HepG2 (cell line): ENCODE measurements around the gene MTHFD2. TPM values are rescaled to one million over a fixed set of nuclear protein-coding genes. Genes with fewer than 3 reads are reported as not detected.

Experiments used
- ARNT ChIP-seq: fragments of 450-650 bp; IDR thresholded peaks from 2 replicates; pipeline ENCODE4 v1.6.1; 2017
- CHD2 ChIP-seq: IDR thresholded peaks from 2 replicates; pipeline ENCODE4 v1.6.1; 2011; ENCODE audit warnings: low read depth, low read length, improper control_type of control experiment
- ELF3 ChIP-seq: IDR thresholded peaks from 2 replicates; pipeline ENCODE4 v1.6.1; 2016; ENCODE audit warnings: missing genetic modification reagents, missing compliant biosample characterization
- ISL2 ChIP-seq: sonication (generic); formaldehyde crosslinking; IDR thresholded peaks from 2 replicates; pipeline ENCODE4 v1.5.0; 2020; ENCODE audit warnings: missing genetic modification reagents
- MED13 ChIP-seq: sonication (generic); formaldehyde crosslinking; IDR thresholded peaks from 2 replicates; pipeline ENCODE4 v1.5.0; 2020; ENCODE audit warnings: missing genetic modification reagents
- POGZ ChIP-seq: sonication (generic); formaldehyde crosslinking; IDR thresholded peaks from 2 replicates; pipeline ENCODE4 v1.4.0; 2020; ENCODE audit warnings: mild to moderate bottlenecking, missing genetic modification reagents
- ZNF646 ChIP-seq: sonication (generic); formaldehyde crosslinking; IDR thresholded peaks from 2 replicates; pipeline ENCODE4 v1.9.0; 2021; ENCODE audit warnings: mild to moderate bottlenecking, missing genetic modification reagents
- ZNF781 ChIP-seq: sonication (generic); formaldehyde crosslinking; IDR thresholded peaks from 2 replicates; pipeline ENCODE4 v1.5.1; 2020; ENCODE audit warnings: borderline replicate concordance, mild to moderate bottlenecking, missing genetic modification reagents; ENCODE audit errors: not compliant biosample characterization
- ZSCAN20 ChIP-seq: sonication (generic); formaldehyde crosslinking; IDR thresholded peaks from 2 replicates; pipeline ENCODE4 v1.4.0; 2020; ENCODE audit warnings: missing genetic modification reagents, mild to moderate bottlenecking, borderline replicate concordance
- ZSCAN30 ChIP-seq: sonication (generic); formaldehyde crosslinking; IDR thresholded peaks from 2 replicates; pipeline ENCODE4 v1.5.0; 2020; ENCODE audit warnings: mild to moderate bottlenecking, missing genetic modification reagents
- polyA plus RNA-seq, 8 experiments: library from polyadenylated mRNA; depleted of rRNA in 3 of 8; stranded (reverse) in 7 of 8; unstranded in 1 of 8; fragments of >200 nt; fragmentation: Illumina TruSeq in 4 of 8; extraction: Trizol in 4 of 8; gene quantifications; 2 replicates each; pipeline versions ENCODE4 v1.2.1 to v1.2.3, GENCODE V29; 2011 to 2016; ENCODE audit warnings: low read depth in 4 of 8, missing spikeins in 1 of 8, mixed read lengths in 1 of 8; ENCODE audit not compliant: insufficient read depth in 1 of 8
- total RNA-seq, 5 experiments: library from RNA; depleted of rRNA; stranded (reverse); fragments of >200 nt; fragmentation: Illumina TruSeq; extraction: Trizol; gene quantifications; 2 replicates each; pipeline ENCODE4 v1.2.3, GENCODE V29; 2016; ENCODE audit warnings: low read depth in 1 of 5
- TF ChIP-seq, protein P1 (sequence below): sonication (generic); formaldehyde crosslinking; IDR thresholded peaks from 2 replicates; pipeline ENCODE4 v1.5.1; 2020; ENCODE audit warnings: missing genetic modification reagents, mild to moderate bottlenecking, borderline replicate concordance
- TF ChIP-seq, protein P2 (sequence below): sonication (generic); formaldehyde crosslinking; IDR thresholded peaks from 2 replicates; pipeline ENCODE4 v1.5.1; 2020; ENCODE audit warnings: mild to moderate bottlenecking, moderate library complexity, missing genetic modification reagents
- TF ChIP-seq, protein P3 (sequence below): sonication (generic); formaldehyde crosslinking; IDR thresholded peaks from 2 replicates; pipeline ENCODE4 v1.9.0; 2021; ENCODE audit warnings: missing genetic modification reagents, borderline replicate concordance
- TF ChIP-seq, protein P4 (sequence below): sonication (generic); formaldehyde crosslinking; IDR thresholded peaks from 2 replicates; pipeline ENCODE4 v1.8.1; 2023; ENCODE audit warnings: mild to moderate bottlenecking, moderate library complexity, missing genetic modification reagents

The MTHFD2 gene
- total and polyA plus RNA-seq, 2 of the 13 experiments (the other 11 are each of a cell fraction or from before 2014, with no cell fraction given) = 188 to 269 TPM

DNA sequence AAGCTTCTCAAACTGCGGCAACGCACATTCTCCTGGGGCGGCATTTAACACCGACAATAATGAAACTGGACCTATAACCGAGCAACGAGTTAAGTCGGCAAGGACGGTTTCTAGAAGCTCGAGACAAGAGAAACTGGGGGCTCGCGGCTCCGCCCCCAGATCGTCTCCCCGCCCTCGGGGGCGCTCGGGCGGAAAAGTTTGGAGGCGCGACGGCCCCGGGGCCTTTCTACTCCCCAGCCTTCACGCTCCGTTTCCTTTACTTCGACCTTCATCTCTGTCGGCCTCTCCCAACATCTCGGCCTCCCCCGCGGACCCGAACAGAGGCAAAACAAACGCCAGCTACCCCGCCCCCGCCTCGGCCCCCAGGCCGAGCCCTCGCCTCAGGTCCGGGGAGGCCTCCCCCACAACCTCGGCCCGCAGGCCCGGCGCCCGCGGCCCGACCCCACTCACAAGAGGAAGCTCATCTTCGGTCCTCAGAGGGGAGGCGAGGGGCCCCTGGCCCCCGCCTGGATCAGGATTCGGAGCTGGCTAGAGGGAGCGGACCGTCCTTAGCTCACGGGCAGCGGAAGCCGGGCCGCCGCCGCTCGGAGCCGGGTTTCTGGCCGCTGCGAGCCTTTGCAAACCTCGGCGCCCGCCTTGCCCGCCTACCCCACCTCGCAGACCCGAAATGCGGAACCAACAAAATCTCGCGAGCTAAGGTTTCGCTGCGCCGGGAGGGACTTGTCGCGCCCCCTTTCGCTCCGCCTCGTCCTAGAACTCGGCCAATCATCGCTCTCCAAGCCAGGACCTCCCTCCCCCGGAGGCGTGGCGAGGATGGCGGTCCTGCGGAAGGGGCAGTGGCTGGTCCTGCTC, 20.0 kb upstream of the MTHFD2 start, which contains the start of gene MOB1A (continued):
- no peak for TF ChIP-seq ZNF646 (CRISPR knock-in tag)
- TF ChIP-seq, protein P1, sequence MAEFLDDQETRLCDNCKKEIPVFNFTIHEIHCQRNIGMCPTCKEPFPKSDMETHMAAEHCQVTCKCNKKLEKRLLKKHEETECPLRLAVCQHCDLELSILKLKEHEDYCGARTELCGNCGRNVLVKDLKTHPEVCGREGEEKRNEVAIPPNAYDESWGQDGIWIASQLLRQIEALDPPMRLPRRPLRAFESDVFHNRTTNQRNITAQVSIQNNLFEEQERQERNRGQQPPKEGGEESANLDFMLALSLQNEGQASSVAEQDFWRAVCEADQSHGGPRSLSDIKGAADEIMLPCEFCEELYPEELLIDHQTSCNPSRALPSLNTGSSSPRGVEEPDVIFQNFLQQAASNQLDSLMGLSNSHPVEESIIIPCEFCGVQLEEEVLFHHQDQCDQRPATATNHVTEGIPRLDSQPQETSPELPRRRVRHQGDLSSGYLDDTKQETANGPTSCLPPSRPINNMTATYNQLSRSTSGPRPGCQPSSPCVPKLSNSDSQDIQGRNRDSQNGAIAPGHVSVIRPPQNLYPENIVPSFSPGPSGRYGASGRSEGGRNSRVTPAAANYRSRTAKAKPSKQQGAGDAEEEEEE (CRISPR knock-in tag) = peak; percentile 51; the same call in 1 of the 2 replicates
- no peak for TF ChIP-seq MED13
- no peak for TF ChIP-seq ZSCAN30
- peak; percentile 97 for TF ChIP-seq CHD2
- TF ChIP-seq, protein P2, sequence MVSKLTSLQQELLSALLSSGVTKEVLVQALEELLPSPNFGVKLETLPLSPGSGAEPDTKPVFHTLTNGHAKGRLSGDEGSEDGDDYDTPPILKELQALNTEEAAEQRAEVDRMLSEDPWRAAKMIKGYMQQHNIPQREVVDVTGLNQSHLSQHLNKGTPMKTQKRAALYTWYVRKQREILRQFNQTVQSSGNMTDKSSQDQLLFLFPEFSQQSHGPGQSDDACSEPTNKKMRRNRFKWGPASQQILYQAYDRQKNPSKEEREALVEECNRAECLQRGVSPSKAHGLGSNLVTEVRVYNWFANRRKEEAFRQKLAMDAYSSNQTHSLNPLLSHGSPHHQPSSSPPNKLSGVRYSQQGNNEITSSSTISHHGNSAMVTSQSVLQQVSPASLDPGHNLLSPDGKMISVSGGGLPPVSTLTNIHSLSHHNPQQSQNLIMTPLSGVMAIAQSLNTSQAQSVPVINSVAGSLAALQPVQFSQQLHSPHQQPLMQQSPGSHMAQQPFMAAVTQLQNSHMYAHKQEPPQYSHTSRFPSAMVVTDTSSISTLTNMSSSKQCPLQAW (CRISPR knock-in tag) = peak; percentile 57; the same call in 1 of the 2 replicates
- no peak for TF ChIP-seq ZSCAN20
- TF ChIP-seq, protein P3, sequence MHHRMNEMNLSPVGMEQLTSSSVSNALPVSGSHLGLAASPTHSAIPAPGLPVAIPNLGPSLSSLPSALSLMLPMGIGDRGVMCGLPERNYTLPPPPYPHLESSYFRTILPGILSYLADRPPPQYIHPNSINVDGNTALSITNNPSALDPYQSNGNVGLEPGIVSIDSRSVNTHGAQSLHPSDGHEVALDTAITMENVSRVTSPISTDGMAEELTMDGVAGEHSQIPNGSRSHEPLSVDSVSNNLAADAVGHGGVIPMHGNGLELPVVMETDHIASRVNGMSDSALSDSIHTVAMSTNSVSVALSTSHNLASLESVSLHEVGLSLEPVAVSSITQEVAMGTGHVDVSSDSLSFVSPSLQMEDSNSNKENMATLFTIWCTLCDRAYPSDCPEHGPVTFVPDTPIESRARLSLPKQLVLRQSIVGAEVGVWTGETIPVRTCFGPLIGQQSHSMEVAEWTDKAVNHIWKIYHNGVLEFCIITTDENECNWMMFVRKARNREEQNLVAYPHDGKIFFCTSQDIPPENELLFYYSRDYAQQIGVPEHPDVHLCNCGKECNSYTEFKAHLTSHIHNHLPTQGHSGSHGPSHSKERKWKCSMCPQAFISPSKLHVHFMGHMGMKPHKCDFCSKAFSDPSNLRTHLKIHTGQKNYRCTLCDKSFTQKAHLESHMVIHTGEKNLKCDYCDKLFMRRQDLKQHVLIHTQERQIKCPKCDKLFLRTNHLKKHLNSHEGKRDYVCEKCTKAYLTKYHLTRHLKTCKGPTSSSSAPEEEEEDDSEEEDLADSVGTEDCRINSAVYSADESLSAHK (CRISPR knock-in tag) = 0 out of 2 replicates have a peak, but pooled peaks have one; percentile 20
- peak; percentile 59 for TF ChIP-seq ELF3 (CRISPR knock-in tag)
- peak; percentile 42; the same call in 1 of the 2 replicates for TF ChIP-seq ISL2 (CRISPR knock-in tag)
- no peak for TF ChIP-seq ARNT
- peak; percentile 86 for TF ChIP-seq POGZ (CRISPR knock-in tag)
- peak; percentile 58 for TF ChIP-seq ZNF781 (CRISPR knock-in tag)
- TF ChIP-seq, protein P4, sequence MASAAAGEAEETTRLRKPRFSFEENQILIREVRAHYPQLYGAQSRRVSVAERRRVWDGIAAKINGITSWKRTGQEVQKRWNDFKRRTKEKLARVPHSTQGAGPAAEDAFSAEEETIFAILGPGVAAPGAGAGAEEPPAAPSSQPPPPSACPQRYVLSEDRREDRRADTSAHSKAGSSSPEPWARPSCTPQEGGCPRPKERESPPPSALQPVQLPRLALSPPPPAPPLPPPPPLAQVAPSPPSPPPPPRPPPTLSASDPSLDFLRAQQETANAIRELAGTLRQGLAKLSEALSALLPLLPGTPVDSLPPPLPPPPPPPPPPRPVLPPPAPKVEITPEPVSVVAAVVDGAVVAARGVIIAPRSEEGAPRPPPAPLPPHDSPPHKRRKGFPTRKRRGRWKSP (CRISPR knock-in tag) = peak; percentile 39; the same call in 1 of the 2 replicates
